K562 (cell line): ENCODE measurements around the gene ALDH18A1. TPM values are rescaled to one million over a fixed set of nuclear protein-coding genes. Genes with fewer than 3 reads are reported as not detected.

Experiments used
- ATAC-seq: fragments of 200-7000 bp; cut with Tn5 transposase; 3 replicates; pipeline ENCODE4 v1.9.1; 2020; ENCODE audit warnings: moderate library complexity
- BruUV-seq: library from RNA; stranded (reverse); fragments of 400-500 nt; replicated peaks from 2 replicates; lab custom pipeline; 2021; lab: Mats Ljungman, UMichigan
- CTCF ChIA-PET: fragments of 300-600 bp; formaldehyde crosslinking; extraction: SDS; loops from one replicate; lab custom pipeline; 2021; ENCODE audit warnings: low intra/inter-chr PET ratio; lab: Yijun Ruan, JAX
- POLR2A ChIA-PET: fragments of 300-600, 350-650 bp; sonication (Branson Sonifier 250); formaldehyde crosslinking; extraction: SDS; loops from one replicate; lab custom pipeline; 2021; ENCODE audit warnings: antibody characterized with exemption, inconsistent platforms; lab: Yijun Ruan, JAX
- DNase-seq, 4 experiments: peaks; one replicate each; pipeline versions ENCODE4 v3.0.0 to v3.0.0-alpha.2; 2011 to 2018; ENCODE audit warnings: low spot score in 3 of 4, mixed read lengths in 3 of 4; ENCODE audit errors: extremely low read depth in 1 of 4
- FAIRE-seq: peaks from 2 replicates; lab custom pipeline; 2011; peaks lifted over from hg19 to GRCh38; lab: Jason Lieb, UNC
- H2AFZ ChIP-seq: 2 replicates; pipeline ENCODE4 v1.6.0; 2011; ENCODE audit warnings: low read depth, low read length, control low read depth, inconsistent platforms
- H3K27ac ChIP-seq: fragments of 200-600 bp; 3 replicates; pipeline ENCODE4 v1.8.0; 2011; ENCODE audit warnings: low read depth, mild to moderate bottlenecking, control low read depth, inconsistent platforms, low read length, moderate library complexity, mixed read lengths; ENCODE audit errors: extremely low read depth
- H3K27me3 ChIP-seq, 2 experiments: fragments of 300-600 bp in 1 of 2; 2 replicates in 1 of 2; 3 replicates in 1 of 2; pipeline versions ENCODE4 v1.6.0 to v1.8.0; 2011; ENCODE audit warnings: inconsistent platforms in 2 of 2, low read length in 2 of 2, mild to moderate bottlenecking in 1 of 2, mixed read lengths in 1 of 2, moderate library complexity in 1 of 2; ENCODE audit not compliant: control insufficient read depth in 2 of 2, insufficient read depth in 2 of 2
- H3K36me3 ChIP-seq: fragments of 300-600 bp; 3 replicates; pipeline ENCODE4 v1.8.0; 2011; ENCODE audit warnings: mild to moderate bottlenecking, low read length, inconsistent platforms; ENCODE audit not compliant: control insufficient read depth, insufficient read depth
- H3K4me1 ChIP-seq, 2 experiments: fragments of 200-600 bp in 1 of 2; replicated peaks in 1 of 2; 2 replicates in 1 of 2; 3 replicates in 1 of 2; pipeline versions ENCODE4 v1.5.1 to v1.8.0; 2011; ENCODE audit warnings: inconsistent platforms in 2 of 2, low read length in 2 of 2, mild to moderate bottlenecking in 1 of 2, mixed read lengths in 1 of 2, moderate library complexity in 1 of 2; ENCODE audit not compliant: control insufficient read depth in 2 of 2, insufficient read depth in 2 of 2
- H3K4me2 ChIP-seq: 2 replicates; pipeline ENCODE4 v1.6.1; 2011; ENCODE audit warnings: low read length, control low read depth, inconsistent platforms, mixed read lengths; ENCODE audit not compliant: insufficient read depth
- H3K4me3 ChIP-seq: fragments of 200-600 bp; sonication (generic), shearing (Covaris generic); 2 replicates; pipeline ENCODE4 v1.5.1; 2016; ENCODE audit warnings: control low read depth, inconsistent platforms
- H3K79me2 ChIP-seq: fragments of 200-600 bp; 3 replicates; pipeline ENCODE4 v1.8.0; 2011; ENCODE audit warnings: low read length, inconsistent platforms; ENCODE audit not compliant: control insufficient read depth, insufficient read depth
- H3K9ac ChIP-seq, 2 experiments: 2 replicates each; pipeline versions ENCODE4 v1.6.0 to v1.6.1; 2011; ENCODE audit warnings: low read depth in 2 of 2, low read length in 2 of 2, control low read depth in 1 of 2, inconsistent platforms in 1 of 2, mild to moderate bottlenecking in 1 of 2, mixed read lengths in 1 of 2; ENCODE audit not compliant: insufficient read depth in 1 of 2
- H3K9me1 ChIP-seq: one replicate; pipeline ENCODE4 v1.6.0; 2011; ENCODE audit warnings: inconsistent platforms, mild to moderate bottlenecking, low read length, moderate library complexity; ENCODE audit not compliant: control insufficient read depth, insufficient read depth
- H3K9me3 ChIP-seq: replicated peaks from 2 replicates; pipeline ENCODE4 v1.5.1; 2011; ENCODE audit warnings: low read depth, low read length, inconsistent platforms; ENCODE audit not compliant: control insufficient read depth, insufficient read depth
- H4K20me1 ChIP-seq: replicated peaks from 2 replicates; pipeline ENCODE4 v1.6.1; 2011; ENCODE audit warnings: low read length, inconsistent platforms, mixed read lengths; ENCODE audit not compliant: control insufficient read depth, insufficient read depth
- ADNP ChIP-seq: fragments of 200-800 bp; sonication (Bioruptor generic); IDR thresholded peaks from 2 replicates; pipeline ENCODE4 v1.6.1; 2016; ENCODE audit warnings: missing genetic modification characterization, missing compliant biosample characterization
- CHD7 ChIP-seq: fragments of 200-600 bp; sonication (generic); IDR thresholded peaks from one replicate; pipeline ENCODE4 v1.6.1; 2012; ENCODE audit warnings: mild to moderate bottlenecking, low read depth, low read length, inconsistent platforms
- MAZ ChIP-seq, 2 experiments: fragments of 450-650 bp in 1 of 2; sonication (generic) in 1 of 2; formaldehyde crosslinking; IDR thresholded peaks in 1 of 2; conservative IDR thresholded peaks in 1 of 2; 2 replicates each; pipeline versions ENCODE4 v1.4.0 to v1.5.0; 2020; ENCODE audit warnings: mild to moderate bottlenecking in 1 of 2, missing genetic modification reagents in 1 of 2
- NFXL1 ChIP-seq: fragments of 450-650 bp; formaldehyde crosslinking; IDR thresholded peaks from 2 replicates; pipeline ENCODE4 v1.4.0; 2021; ENCODE audit warnings: mild to moderate bottlenecking
- NKRF ChIP-seq: fragments of 450-650 bp; IDR thresholded peaks from 2 replicates; pipeline ENCODE4 v1.6.1; 2016; ENCODE audit warnings: borderline replicate concordance
- YBX1 ChIP-seq: fragments of 450-650 bp; IDR thresholded peaks from 2 replicates; pipeline ENCODE4 v1.7.1; 2016; ENCODE audit warnings: mild to moderate bottlenecking
- ZFP91 ChIP-seq: sonication (generic); formaldehyde crosslinking; IDR thresholded peaks from 2 replicates; pipeline ENCODE4 v1.8.0; 2022; ENCODE audit warnings: mild to moderate bottlenecking, missing genetic modification reagents
- WGBS: fragments of 100-300 bp; shearing (Covaris generic); methylation state at CpG from one replicate; pipeline ENCODE4 v1.1.6; 2016; ENCODE audit warnings: low coverage, mixed read lengths; ENCODE audit not compliant: insufficient coverage; ENCODE audit errors: missing lambda C conversion rate; 5-methylcytosine and 5-hydroxymethylcytosine counted together
- in situ Hi-C: fragments of 300-500 bp; cut with MboI; formaldehyde crosslinking; loops from 4 replicates; pipeline ENCODE4 v1.15.0; 2018; ENCODE audit warnings: inconsistent platforms, mixed read lengths
- intact Hi-C: fragments of 100-400 bp; cut with micrococcal nuclease; formaldehyde crosslinking; loops from 2 replicates; pipeline ENCODE4 v1.14.2; 2022
- polyA plus RNA-seq, 8 experiments: library from polyadenylated mRNA; depleted of rRNA in 4 of 8; stranded (reverse) in 5 of 8; unstranded in 3 of 8; fragments of >200 nt; fragmentation: Nextera tagmentation in 2 of 8; fragmentation: Illumina TruSeq in 1 of 8; extraction: Ambion mirVana in 2 of 8; extraction: Trizol in 1 of 8; gene quantifications; 2 replicates each; pipeline versions ENCODE4 v1.2.1 to v1.2.3, GENCODE V29; 2011 to 2014; ENCODE audit warnings: inconsistent platforms in 1 of 8, missing spikeins in 1 of 8
- total RNA-seq, 7 experiments: library from RNA; depleted of rRNA in 6 of 7; stranded (reverse); fragments of >200 nt in 6 of 7; fragmentation: Illumina TruSeq in 2 of 7; extraction: Trizol in 2 of 7; gene quantifications; 2 replicates each; pipeline versions ENCODE4 v1.2.1 to v1.2.3, GENCODE V29; 2011 to 2021; ENCODE audit warnings: low replicate concordance in 1 of 7

ALDH18A1 gene
- total and polyA plus RNA-seq, 9 of the 15 experiments (the other 6 are each of a cell fraction or from before 2014, with no cell fraction given) = 12.0 to 83.3 (median 43.8) TPM

GRCh38 chr10:95561864-95562177 lies 94.7 kb downstream of the ALDH18A1 start:
- H3K4me1 ChIP-seq = peaks cover 18 to 22% of the 10 kb centered on the region in 2 experiments; a peak in 4 of 5 replicates
- no TSS peak for BruUV-seq
- intact Hi-C loops (loop anchor here (2.0 kb wide), 1 partner anchor 69 kb away; no protein-coding TSS in a partner anchor), in situ Hi-C loops (no loop called here)
- H3K36me3 ChIP-seq = no peaks in the 10 kb centered on the region
- H3K9me3 ChIP-seq = no peaks in the 10 kb centered on the region; the same call in 1 of the 2 replicates
- H3K79me2 ChIP-seq = peaks cover 8% of the 10 kb centered on the region; the same call in 2 of the 3 replicates
- H3K4me2 ChIP-seq = peak overlapping the region; percentile 87
- peak overlapping the region; percentile 67; the same call in 2 of the 3 replicates for H3K27ac ChIP-seq
- H4K20me1 ChIP-seq = no peaks in the 10 kb centered on the region
- ChIA-PET POLR2A (no interaction called here), CTCF (no interaction called here)
- no peaks in the 10 kb centered on the region for H3K27me3 ChIP-seq
- peak overlapping the region; percentile 89 for H2AFZ ChIP-seq
- no peak for DNase-seq
- peak overlapping the region; percentile 67 for H3K4me3 ChIP-seq
- no peak for ATAC-seq
- WGBS = 35% methylated on average over 7 of the region's 7 CpGs
- no peaks in the 10 kb centered on the region for H3K9me1 ChIP-seq
- peak overlapping the region in 1 of 2 experiments; percentile 56; a peak in 1 of 4 replicates for H3K9ac ChIP-seq
- FAIRE-seq = no peak
- TF ChIP-seq CHD7 = no peak
- no peak for TF ChIP-seq MAZ (CRISPR knock-in tag; conservative IDR thresholded peaks at IDR 0.05 in 1 of 2, IDR thresholded peaks at IDR 0.05 in 1 of 2)
- TF ChIP-seq NKRF = peak; percentile 2; the same call in 1 of the 2 replicates
- no peak for TF ChIP-seq NFXL1 (CRISPR knock-in tag)
- TF ChIP-seq ZFP91 (CRISPR knock-in tag) = no peak
- TF ChIP-seq ADNP = peak; percentile 94
- TF ChIP-seq YBX1 = no peak
